Natural killer cell (primary cell): ENCODE measurements around the gene RAB31. TPM values are rescaled to one million over a fixed set of nuclear protein-coding genes. Genes with fewer than 3 reads are reported as not detected.

Experiments used
- ATAC-seq, 3 donors: fragments of 150-1000 bp in 2 of 3; fragments of 200-7000 bp in 1 of 3; cut with Tn5 transposase; 1 replicate in 1 of 3; 2 replicates in 2 of 3; pipeline ENCODE4 v1.10.0; 2021; ENCODE audit warnings: mild to moderate bottlenecking in 2 of 3, moderate library complexity in 2 of 3
- DNase-seq, 2 donors: peaks; one replicate each; pipeline versions ENCODE4 v3.0.0 to v3.0.0-alpha.2; 2013 to 2021; ENCODE audit warnings: mixed read lengths in 1 of 2
- H3K27ac ChIP-seq: one replicate; pipeline ENCODE4 v1.5.1; 2013; ENCODE audit warnings: mild to moderate bottlenecking, low read length
- H3K27me3 ChIP-seq: one replicate; pipeline ENCODE4 v1.6.1; 2013; ENCODE audit warnings: low read length; ENCODE audit not compliant: control insufficient read depth, insufficient read depth
- H3K36me3 ChIP-seq: one replicate; pipeline ENCODE4 v1.6.1; 2013; ENCODE audit warnings: low read length; ENCODE audit not compliant: control insufficient read depth, insufficient read depth
- H3K4me1 ChIP-seq: one replicate; pipeline ENCODE4 v1.6.1; 2013; ENCODE audit warnings: low read length; ENCODE audit not compliant: control insufficient read depth, insufficient read depth
- H3K4me3 ChIP-seq: one replicate; pipeline ENCODE4 v1.5.1; 2013; ENCODE audit warnings: low read length
- H3K9me3 ChIP-seq: one replicate; pipeline ENCODE4 v1.6.1; 2013; ENCODE audit warnings: low read length; ENCODE audit not compliant: control insufficient read depth, insufficient read depth
- H3K27ac Mint-ChIP-seq, 2 donors: one replicate each; pipeline ENCODE4 v1.8.0; 2022; ENCODE audit warnings: mild to moderate bottlenecking in 2 of 2, mixed read lengths in 2 of 2, moderate library complexity in 1 of 2
- H3K27me3 Mint-ChIP-seq, 2 donors: one replicate each; pipeline ENCODE4 v1.8.0; 2022; ENCODE audit warnings: low read depth in 2 of 2, mixed read lengths in 2 of 2
- H3K36me3 Mint-ChIP-seq: one replicate; pipeline ENCODE4 v1.8.0; 2022; ENCODE audit warnings: mixed read lengths
- H3K4me1 Mint-ChIP-seq, 2 donors: one replicate each; pipeline ENCODE4 v1.8.0; 2022; ENCODE audit warnings: mixed read lengths in 2 of 2
- H3K4me3 Mint-ChIP-seq: one replicate; pipeline ENCODE4 v1.8.0; 2022; ENCODE audit warnings: mild to moderate bottlenecking, moderate library complexity, mixed read lengths
- H3K9me3 Mint-ChIP-seq, 2 donors: one replicate each; pipeline ENCODE4 v1.8.0; 2022; ENCODE audit warnings: mixed read lengths in 2 of 2
- WGBS: methylation state at CpG from one replicate; pipeline ENCODE4 v1.1.7; 2013; ENCODE audit warnings: missing lambda C conversion rate; ENCODE audit not compliant: insufficient coverage; 5-methylcytosine and 5-hydroxymethylcytosine counted together
- intact Hi-C: fragments of 100-400 bp; cut with micrococcal nuclease; formaldehyde crosslinking; loops from one replicate; pipeline ENCODE4 v1.14.2; 2022
- total RNA-seq, 4 donors: library from RNA; stranded (reverse); fragments of 120-200 nt in 1 of 4; gene quantifications; one replicate each; pipeline versions ENCODE4 v1.2.3 to v1.2.4, GENCODE V29; 2013 to 2022
- TF ChIP-seq, protein P1 (sequence below): fragments of 200-600 bp; IDR thresholded peaks from one replicate; pipeline ENCODE4 v1.8.0; 2022; ENCODE audit warnings: antibody characterized with exemption

RAB31 gene
- total RNA-seq, 3 donors from 2014 or later (not counting 1 experiment from before 2014, with no cell fraction given), result 5.3 to 26.1 (median 9.9) TPM

DNA sequence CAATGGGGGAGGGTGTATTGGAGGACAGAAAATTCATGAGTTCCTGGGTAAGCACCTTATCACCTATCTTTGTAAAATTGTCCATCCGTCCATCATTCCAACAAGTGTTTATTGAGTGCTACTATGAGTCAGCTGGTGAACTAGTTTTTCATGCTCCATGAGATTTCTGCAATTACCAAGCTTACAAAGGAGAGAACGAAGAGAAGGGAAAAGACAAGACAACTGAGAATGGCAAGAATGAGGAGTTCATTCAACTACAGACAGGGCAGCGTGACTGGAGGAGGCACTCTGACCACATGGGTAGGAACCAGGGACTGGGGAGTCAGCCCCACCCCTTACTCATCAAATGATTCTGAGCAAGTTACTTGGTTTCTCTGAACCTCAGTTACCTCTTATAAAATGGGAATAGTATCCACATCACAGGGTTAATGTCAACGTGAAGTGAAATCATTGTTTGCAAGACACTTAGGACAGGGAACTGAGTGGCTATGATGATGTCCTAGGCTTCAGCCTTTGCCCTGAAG is 159.0 kb downstream of the RAB31 start:
- H3K4me3 Mint-ChIP-seq, result no peak overlapping the region
- WGBS, result 86% methylated on average over 3 of the region's 4 CpGs

DNA sequence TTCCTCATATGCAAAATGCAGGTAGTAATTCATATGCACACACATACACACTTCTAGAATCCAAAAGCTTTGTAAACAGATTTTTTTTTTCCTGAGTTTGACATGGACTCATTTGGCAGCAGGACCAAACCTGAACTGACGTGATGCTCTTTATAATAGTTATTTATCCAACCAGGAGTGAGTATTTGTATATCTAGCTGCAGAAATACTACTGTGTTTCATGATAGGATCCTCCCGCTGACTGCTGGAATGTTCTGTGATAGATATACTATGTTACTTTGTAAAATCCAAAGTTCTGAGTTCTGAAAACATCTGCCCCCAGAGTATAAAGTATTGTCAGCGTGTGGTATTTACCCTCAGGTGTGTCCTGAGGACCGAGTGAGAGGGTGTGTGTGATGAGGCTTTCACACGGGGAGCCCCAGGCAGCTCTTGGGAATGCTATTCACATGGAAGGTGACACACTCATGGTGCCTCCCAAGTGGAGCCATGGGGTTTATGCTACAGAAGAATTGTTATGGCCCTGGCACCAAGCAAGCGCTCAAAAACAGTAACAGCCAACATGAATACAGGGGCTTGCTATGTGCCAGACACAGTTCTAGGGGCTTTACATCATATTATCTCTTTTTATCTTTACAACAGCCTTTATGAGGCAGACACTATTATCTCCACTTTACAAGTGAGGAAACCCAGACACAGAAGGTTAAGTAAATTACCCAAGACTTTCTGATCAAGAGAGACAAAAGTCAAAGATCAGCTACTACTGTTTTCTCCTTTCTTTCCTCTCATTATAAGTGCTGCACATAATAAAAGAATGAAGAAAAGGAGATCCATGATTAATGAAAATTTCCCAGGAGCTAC is 161.0 kb downstream of the RAB31 start:
- no peak overlapping the region for H3K27ac ChIP-seq
- Mint-ChIP-seq H3K9me3 (peaks cover 4 to 9% of the 10 kb centered on the region in 2 donors), H3K27ac (no peak overlapping the region), H3K4me3 (no peak overlapping the region), H3K36me3 (peaks cover 11% of the 10 kb centered on the region), H3K4me1 (no peaks in the 10 kb centered on the region), H3K27me3 (peaks cover 13 to 16% of the 10 kb centered on the region in 2 donors)
- no peak overlapping the region for H3K4me3 ChIP-seq
- 72% methylated on average over 6 of the region's 6 CpGs for WGBS
- H3K36me3 ChIP-seq, result no peaks in the 10 kb centered on the region
- DNase-seq (no peak), ATAC-seq (no peak)
- intact Hi-C loops, result no loop called here
- peaks cover 15% of the 10 kb centered on the region for H3K9me3 ChIP-seq
- H3K4me1 ChIP-seq, result no peaks in the 10 kb centered on the region
- H3K27me3 ChIP-seq, result peaks cover 3% of the 10 kb centered on the region
- TF ChIP-seq, protein P1, sequence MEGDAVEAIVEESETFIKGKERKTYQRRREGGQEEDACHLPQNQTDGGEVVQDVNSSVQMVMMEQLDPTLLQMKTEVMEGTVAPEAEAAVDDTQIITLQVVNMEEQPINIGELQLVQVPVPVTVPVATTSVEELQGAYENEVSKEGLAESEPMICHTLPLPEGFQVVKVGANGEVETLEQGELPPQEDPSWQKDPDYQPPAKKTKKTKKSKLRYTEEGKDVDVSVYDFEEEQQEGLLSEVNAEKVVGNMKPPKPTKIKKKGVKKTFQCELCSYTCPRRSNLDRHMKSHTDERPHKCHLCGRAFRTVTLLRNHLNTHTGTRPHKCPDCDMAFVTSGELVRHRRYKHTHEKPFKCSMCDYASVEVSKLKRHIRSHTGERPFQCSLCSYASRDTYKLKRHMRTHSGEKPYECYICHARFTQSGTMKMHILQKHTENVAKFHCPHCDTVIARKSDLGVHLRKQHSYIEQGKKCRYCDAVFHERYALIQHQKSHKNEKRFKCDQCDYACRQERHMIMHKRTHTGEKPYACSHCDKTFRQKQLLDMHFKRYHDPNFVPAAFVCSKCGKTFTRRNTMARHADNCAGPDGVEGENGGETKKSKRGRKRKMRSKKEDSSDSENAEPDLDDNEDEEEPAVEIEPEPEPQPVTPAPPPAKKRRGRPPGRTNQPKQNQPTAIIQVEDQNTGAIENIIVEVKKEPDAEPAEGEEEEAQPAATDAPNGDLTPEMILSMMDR, result no peak

More for the DNA sequence above, 159.0 kb downstream of the RAB31 start:
- Histone ChIP-seq H3K27me3 (peaks cover 3% of the 10 kb centered on the region), H3K9me3 (peaks cover 15% of the 10 kb centered on the region), H3K36me3 (no peaks in the 10 kb centered on the region), H3K27ac (no peak overlapping the region), H3K4me1 (no peaks in the 10 kb centered on the region), H3K4me3 (no peak overlapping the region)
- ATAC-seq (no peak), DNase-seq (no peak)
- intact Hi-C loops, result no loop called here
- Mint-ChIP-seq H3K36me3 (peaks cover 11% of the 10 kb centered on the region), H3K27me3 (peaks cover 13 to 16% of the 10 kb centered on the region in 2 donors), H3K4me1 (no peaks in the 10 kb centered on the region), H3K9me3 (peaks cover 4 to 9% of the 10 kb centered on the region in 2 donors), H3K27ac (no peak overlapping the region)
- TF ChIP-seq, protein P1, result no peak

DNA sequence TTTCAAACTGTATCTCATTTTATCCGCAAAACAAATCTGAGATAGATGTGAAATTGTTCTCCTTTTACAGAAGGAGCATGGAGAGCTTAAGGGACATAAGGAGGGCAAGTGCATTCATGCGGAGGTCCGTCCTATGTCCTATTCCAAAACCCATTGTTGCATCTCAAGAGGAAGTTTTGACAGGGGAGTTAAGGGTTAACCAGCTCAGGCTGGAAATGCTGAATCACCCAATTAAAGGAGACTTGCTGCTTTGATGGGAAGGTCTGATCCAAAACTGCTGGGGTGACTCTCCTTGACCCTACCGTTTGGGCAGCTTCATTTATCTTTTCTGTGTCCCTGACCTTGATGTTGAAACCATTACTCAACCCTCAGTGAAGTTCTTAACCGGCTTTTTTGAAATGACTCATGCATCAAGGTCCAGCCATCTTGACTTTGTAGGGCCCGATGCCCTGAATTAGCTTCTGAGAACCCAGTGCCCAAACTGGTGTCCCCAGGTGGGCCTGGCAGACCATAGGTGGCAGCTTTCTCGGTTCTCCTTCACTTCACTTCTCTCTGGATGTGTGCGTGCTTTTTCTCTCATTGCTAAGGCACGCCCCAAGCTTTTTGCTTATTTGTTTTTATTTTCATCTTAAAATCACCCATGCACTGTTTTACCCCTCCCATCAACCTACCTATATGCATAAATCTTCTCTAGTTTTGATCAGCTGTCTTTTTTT is 161.8 kb downstream of the RAB31 start:
- Mint-ChIP-seq H3K27me3 (peaks cover 15 to 16% of the 10 kb centered on the region in 2 donors), H3K4me3 (no peak overlapping the region), H3K4me1 (no peaks in the 10 kb centered on the region), H3K27ac (no peak overlapping the region), H3K36me3 (peaks cover 11% of the 10 kb centered on the region), H3K9me3 (peaks cover 4 to 9% of the 10 kb centered on the region in 2 donors)
- Histone ChIP-seq H3K36me3 (no peaks in the 10 kb centered on the region), H3K9me3 (peaks cover 13% of the 10 kb centered on the region), H3K4me3 (no peak overlapping the region), H3K4me1 (no peaks in the 10 kb centered on the region), H3K27me3 (peaks cover 3% of the 10 kb centered on the region), H3K27ac (no peak overlapping the region)
- WGBS, result 61% methylated on average over 8 of the region's 9 CpGs
- TF ChIP-seq, protein P1, result no peak
- no peak for ATAC-seq
- intact Hi-C loops, result no loop called here
- DNase-seq, result no peak
